ENCODE results near the gene C1orf210.

The C1orf210 gene

GRCh38 chr1:43272576-43273571 lies 12.5 kb downstream of the C1orf210 start:
- DNase-seq, result no peak

GRCh38 chr1:43272161-43272560 lies 13.2 kb downstream of the C1orf210 start:
- DNase-seq, result no peak

GRCh38 chr1:43271186-43272118 lies 13.9 kb downstream of the C1orf210 start:
- DNase-seq, result no peak

- no peak for DNase-seq
These were observed 14.8 kb downstream of the C1orf210 start for GRCh38 chr1:43270421-43271095.

- DNase-seq, result no peak
These were observed 15.6 kb downstream of the C1orf210 start, which contains the start of gene TMEM125 for GRCh38 chr1:43269627-43270375. TSS of gene TMEM125 (plus strand) at chr1:43269983. CDS start at chr1:43272723, 2,740 bp downstream.

GRCh38 chr1:43267818-43268425 lies 17.5 kb downstream of the C1orf210 start:
- DNase-seq, result no peak

GRCh38 chr1:43267291-43267805 lies 18.0 kb downstream of the C1orf210 start:
- DNase-seq, result no peak

- no peak for DNase-seq
These were observed 18.5 kb downstream of the C1orf210 start for GRCh38 chr1:43266881-43267280.

GRCh38 chr1:43265431-43265830 lies 19.9 kb downstream of the C1orf210 start:
- DNase-seq, result no peak

- DNase-seq, result no peak
These were observed 27.0 kb downstream of the C1orf210 start for GRCh38 chr1:43258370-43258769.

GRCh38 chr1:43256675-43257570 lies 28.5 kb downstream of the C1orf210 start:
- no peak for DNase-seq

GRCh38 chr1:43255438-43256210 lies 29.8 kb downstream of the C1orf210 start:
- no peak for DNase-seq

- DNase-seq, result no peak
These were observed 31.5 kb downstream of the C1orf210 start for GRCh38 chr1:43253876-43254275.

- DNase-seq, result no peak
These were observed 32.2 kb downstream of the C1orf210 start for GRCh38 chr1:43253173-43253572.

- DNase-seq, result no peak
These were observed 33.2 kb downstream of the C1orf210 start for GRCh38 chr1:43252225-43252624.

- no peak for DNase-seq
These were observed 34.4 kb downstream of the C1orf210 start for GRCh38 chr1:43251024-43251423.

GRCh38 chr1:43250351-43250761 lies 35.0 kb downstream of the C1orf210 start:
- DNase-seq, result no peak

- DNase-seq, result no peak
These were observed 38.0 kb downstream of the C1orf210 start for GRCh38 chr1:43247256-43247921.

All from stimulated activated CD4-positive, alpha-beta T cell treated with anti-CD3 and anti-CD28 coated beads, Interleukin-2, amount 100 ng/mL, for 48 hours (primary cell).